Measurements from ENCODE around the gene NFIX. TPM values are rescaled to one million over a fixed set of nuclear protein-coding genes. Genes with fewer than 3 reads are reported as not detected.
A peak's percentile ranks its signal among the peaks of the same experiment; 100 is the strongest.

Gene NFIX
- total and polyA plus RNA-seq, 2 experiments from 2014 or later, result 0.06 to 0.14 TPM

DNA sequence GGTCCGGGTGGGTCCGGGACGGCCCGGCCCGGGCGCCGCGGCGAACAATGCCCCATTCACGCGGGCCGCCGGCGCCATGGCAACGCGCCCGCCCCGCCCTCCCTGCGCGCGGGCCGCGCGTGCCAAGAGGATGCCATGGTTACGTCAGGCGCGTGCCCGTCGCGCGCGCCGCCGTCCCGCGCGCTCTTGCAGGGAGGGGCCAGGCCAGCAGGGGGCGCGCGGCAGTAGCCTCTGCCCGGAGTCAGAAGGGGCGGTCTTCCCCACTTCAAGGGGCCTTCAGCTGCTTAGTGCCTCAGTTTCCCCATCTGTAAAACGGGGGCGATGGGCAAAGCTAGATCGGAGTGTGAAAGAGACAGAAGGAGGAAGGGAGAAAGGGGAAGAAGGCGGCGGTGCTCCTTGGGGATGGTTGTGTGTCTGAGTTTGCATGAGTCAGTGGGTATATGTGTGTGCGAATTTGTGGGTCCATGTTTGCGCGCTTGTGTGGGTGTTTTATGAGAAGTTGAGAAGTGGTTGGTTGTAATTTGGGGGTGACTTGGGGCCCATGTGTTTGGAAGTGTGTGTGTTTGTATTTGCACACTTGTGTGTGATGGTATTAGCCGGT lies 11.6 kb upstream of the NFIX start:
- H3K27me3 ChIP-seq (ENCODE audit: insufficient read depth), result peaks cover 39% of the 10 kb centered on the region
- Mint-ChIP-seq H3K4me3 (no peak overlapping the region), H3K36me3 (ENCODE audit: low read depth) (no peaks in the 10 kb centered on the region), H3K4me1 (peaks cover 9% of the 10 kb centered on the region), H3K9me3 (no peaks in the 10 kb centered on the region), H3K27ac (no peak overlapping the region), H3K27me3 (ENCODE audit: insufficient read depth, low read depth, poor library complexity) (peaks cover 21% of the 10 kb centered on the region)
- H3K79me2 ChIP-seq (replicated peaks; ENCODE audit: insufficient read depth), result no peaks in the 10 kb centered on the region
- H3K4me3 ChIP-seq, result peak overlapping the region; percentile 56
- no peaks in the 10 kb centered on the region for H3K9me2 ChIP-seq (ENCODE audit: insufficient read depth)
- no peaks in the 10 kb centered on the region for H3K36me3 ChIP-seq (ENCODE audit: insufficient read depth)
- H3K4me2 ChIP-seq, result peak overlapping the region; percentile 71
- peak overlapping the region; percentile 91 for H2AFZ ChIP-seq
- peaks cover 13% of the 10 kb centered on the region; the same call in 1 of the 2 replicates for H3F3A ChIP-seq (replicated peaks; ENCODE audit: low read depth)
- peak; percentile 80 for DNase-seq (ENCODE audit: low spot score)
- H4K20me1 ChIP-seq (replicated peaks; ENCODE audit: insufficient read depth), result no peaks in the 10 kb centered on the region
- peak; percentile 67 for ATAC-seq
- no peak overlapping the region for H3K27ac ChIP-seq (ENCODE audit: low read depth)
- no peaks in the 10 kb centered on the region; the same call in 1 of the 2 replicates for H3K4me1 ChIP-seq (ENCODE audit: insufficient read depth)
- no peak for TF ChIP-seq JUNB (IDR thresholded peaks at IDR 0.05; ENCODE audit: unreplicated experiment)
- TF ChIP-seq ETS1 (IDR thresholded peaks at IDR 0.05), result no peak
- no peak for TF ChIP-seq STAT1 (IDR thresholded peaks at IDR 0.05; ENCODE audit: unreplicated experiment)
- no peak for TF ChIP-seq POLR2AphosphoS5 (IDR thresholded peaks at IDR 0.05; ENCODE audit: low read depth)
- TF ChIP-seq, protein P1, sequence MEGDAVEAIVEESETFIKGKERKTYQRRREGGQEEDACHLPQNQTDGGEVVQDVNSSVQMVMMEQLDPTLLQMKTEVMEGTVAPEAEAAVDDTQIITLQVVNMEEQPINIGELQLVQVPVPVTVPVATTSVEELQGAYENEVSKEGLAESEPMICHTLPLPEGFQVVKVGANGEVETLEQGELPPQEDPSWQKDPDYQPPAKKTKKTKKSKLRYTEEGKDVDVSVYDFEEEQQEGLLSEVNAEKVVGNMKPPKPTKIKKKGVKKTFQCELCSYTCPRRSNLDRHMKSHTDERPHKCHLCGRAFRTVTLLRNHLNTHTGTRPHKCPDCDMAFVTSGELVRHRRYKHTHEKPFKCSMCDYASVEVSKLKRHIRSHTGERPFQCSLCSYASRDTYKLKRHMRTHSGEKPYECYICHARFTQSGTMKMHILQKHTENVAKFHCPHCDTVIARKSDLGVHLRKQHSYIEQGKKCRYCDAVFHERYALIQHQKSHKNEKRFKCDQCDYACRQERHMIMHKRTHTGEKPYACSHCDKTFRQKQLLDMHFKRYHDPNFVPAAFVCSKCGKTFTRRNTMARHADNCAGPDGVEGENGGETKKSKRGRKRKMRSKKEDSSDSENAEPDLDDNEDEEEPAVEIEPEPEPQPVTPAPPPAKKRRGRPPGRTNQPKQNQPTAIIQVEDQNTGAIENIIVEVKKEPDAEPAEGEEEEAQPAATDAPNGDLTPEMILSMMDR (conservative IDR thresholded peaks at IDR 0.05; ENCODE audit: low read depth in 2 of 2), result peak; percentile 71 to 92
- TF ChIP-seq EZH2 (IDR thresholded peaks at IDR 0.05; ENCODE audit: low read depth, unreplicated experiment), result no peak
- TF ChIP-seq REST (IDR thresholded peaks at IDR 0.05; ENCODE audit: unreplicated experiment), result no peak
- TF ChIP-seq CREB1 (CRISPR knock-in tag; IDR thresholded peaks at IDR 0.05; ENCODE audit: low read depth), result peak; percentile 80
- TF ChIP-seq EZH2phosphoT487 (IDR thresholded peaks at IDR 0.05; ENCODE audit: unreplicated experiment), result no peak
- TF ChIP-seq, protein P2, sequence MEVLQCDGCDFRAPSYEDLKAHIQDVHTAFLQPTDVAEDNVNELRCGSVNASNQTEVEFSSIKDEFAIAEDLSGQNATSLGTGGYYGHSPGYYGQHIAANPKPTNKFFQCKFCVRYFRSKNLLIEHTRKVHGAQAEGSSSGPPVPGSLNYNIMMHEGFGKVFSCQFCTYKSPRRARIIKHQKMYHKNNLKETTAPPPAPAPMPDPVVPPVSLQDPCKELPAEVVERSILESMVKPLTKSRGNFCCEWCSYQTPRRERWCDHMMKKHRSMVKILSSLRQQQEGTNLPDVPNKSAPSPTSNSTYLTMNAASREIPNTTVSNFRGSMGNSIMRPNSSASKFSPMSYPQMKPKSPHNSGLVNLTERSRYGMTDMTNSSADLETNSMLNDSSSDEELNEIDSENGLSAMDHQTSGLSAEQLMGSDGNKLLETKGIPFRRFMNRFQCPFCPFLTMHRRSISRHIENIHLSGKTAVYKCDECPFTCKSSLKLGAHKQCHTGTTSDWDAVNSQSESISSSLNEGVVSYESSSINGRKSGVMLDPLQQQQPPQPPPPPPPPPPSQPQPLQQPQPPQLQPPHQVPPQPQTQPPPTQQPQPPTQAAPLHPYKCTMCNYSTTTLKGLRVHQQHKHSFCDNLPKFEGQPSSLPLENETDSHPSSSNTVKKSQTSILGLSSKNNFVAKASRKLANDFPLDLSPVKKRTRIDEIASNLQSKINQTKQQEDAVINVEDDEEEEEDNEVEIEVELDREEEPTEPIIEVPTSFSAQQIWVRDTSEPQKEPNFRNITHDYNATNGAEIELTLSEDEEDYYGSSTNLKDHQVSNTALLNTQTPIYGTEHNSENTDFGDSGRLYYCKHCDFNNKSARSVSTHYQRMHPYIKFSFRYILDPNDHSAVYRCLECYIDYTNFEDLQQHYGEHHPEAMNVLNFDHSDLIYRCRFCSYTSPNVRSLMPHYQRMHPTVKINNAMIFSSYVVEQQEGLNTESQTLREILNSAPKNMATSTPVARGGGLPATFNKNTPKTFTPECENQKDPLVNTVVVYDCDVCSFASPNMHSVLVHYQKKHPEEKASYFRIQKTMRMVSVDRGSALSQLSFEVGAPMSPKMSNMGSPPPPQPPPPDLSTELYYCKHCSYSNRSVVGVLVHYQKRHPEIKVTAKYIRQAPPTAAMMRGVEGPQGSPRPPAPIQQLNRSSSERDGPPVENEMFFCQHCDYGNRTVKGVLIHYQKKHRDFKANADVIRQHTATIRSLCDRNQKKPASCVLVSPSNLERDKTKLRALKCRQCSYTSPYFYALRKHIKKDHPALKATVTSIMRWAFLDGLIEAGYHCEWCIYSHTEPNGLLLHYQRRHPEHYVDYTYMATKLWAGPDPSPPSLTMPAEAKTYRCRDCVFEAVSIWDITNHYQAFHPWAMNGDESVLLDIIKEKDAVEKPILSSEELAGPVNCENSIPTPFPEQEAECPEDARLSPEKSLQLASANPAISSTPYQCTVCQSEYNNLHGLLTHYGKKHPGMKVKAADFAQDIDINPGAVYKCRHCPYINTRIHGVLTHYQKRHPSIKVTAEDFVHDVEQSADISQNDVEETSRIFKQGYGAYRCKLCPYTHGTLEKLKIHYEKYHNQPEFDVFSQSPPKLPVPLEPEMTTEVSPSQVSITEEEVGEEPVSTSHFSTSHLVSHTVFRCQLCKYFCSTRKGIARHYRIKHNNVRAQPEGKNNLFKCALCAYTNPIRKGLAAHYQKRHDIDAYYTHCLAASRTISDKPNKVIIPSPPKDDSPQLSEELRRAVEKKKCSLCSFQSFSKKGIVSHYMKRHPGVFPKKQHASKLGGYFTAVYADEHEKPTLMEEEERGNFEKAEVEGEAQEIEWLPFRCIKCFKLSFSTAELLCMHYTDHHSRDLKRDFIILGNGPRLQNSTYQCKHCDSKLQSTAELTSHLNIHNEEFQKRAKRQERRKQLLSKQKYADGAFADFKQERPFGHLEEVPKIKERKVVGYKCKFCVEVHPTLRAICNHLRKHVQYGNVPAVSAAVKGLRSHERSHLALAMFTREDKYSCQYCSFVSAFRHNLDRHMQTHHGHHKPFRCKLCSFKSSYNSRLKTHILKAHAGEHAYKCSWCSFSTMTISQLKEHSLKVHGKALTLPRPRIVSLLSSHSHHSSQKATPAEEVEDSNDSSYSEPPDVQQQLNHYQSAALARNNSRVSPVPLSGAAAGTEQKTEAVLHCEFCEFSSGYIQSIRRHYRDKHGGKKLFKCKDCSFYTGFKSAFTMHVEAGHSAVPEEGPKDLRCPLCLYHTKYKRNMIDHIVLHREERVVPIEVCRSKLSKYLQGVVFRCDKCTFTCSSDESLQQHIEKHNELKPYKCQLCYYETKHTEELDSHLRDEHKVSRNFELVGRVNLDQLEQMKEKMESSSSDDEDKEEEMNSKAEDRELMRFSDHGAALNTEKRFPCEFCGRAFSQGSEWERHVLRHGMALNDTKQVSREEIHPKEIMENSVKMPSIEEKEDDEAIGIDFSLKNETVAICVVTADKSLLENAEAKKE (CRISPR knock-in tag; IDR thresholded peaks at IDR 0.05), result no peak
- TF ChIP-seq ZNF114 (CRISPR knock-in tag; IDR thresholded peaks at IDR 0.05), result peak; percentile 56; the same call in 1 of the 2 replicates
- no peak for TF ChIP-seq NANOG (IDR thresholded peaks at IDR 0.05; ENCODE audit: borderline replicate concordance)
- no peak for TF ChIP-seq ZNF331 (CRISPR knock-in tag; IDR thresholded peaks at IDR 0.05; ENCODE audit: low read depth)

Measured in GM23338 (cell line).